Heart left ventricle (tissue), 16 donors: ENCODE results near the gene LSG1. TPM values are rescaled to one million over a fixed set of nuclear protein-coding genes. Genes with fewer than 3 reads are reported as not detected.
A peak's percentile ranks its signal among the peaks of the same experiment; 100 is the strongest.
"Not testable (repeated sequence)": the region's sequence is repeated elsewhere in the genome, so short reads cannot be mapped to it uniquely, and the experiment has no call there.

Experiments
- ATAC-seq, 4 donors: fragments of 200-7000 bp; cut with Tn5 transposase; one replicate each; pipeline ENCODE4 v1.9.1; 2020 to 2022; ENCODE audit warnings: moderate library complexity in 4 of 4, mild to moderate bottlenecking in 3 of 4, moderate number of reproducible peaks in 1 of 4
- DNase-seq, 5 donors: peaks; one replicate each; pipeline ENCODE4 v3.0.0-alpha.2; 2020
- H3K27ac ChIP-seq, 12 donors: fragments of 200-600 bp; sonication (generic) in 4 of 12; one replicate each; pipeline versions ENCODE4 v1.5.0 to v1.8.0; 2016 to 2022; ENCODE audit warnings: mild to moderate bottlenecking in 2 of 12
- H3K27me3 ChIP-seq, 9 donors: fragments of 200-600 bp; sonication (generic) in 2 of 9; one replicate each; pipeline versions ENCODE4 v1.5.1 to v1.8.0; 2016 to 2022; ENCODE audit warnings: mild to moderate bottlenecking in 3 of 9
- H3K36me3 ChIP-seq, 9 donors: fragments of 200-600 bp; sonication (generic) in 2 of 9; one replicate each; pipeline versions ENCODE4 v1.5.0 to v1.8.0; 2018 to 2022; ENCODE audit warnings: mild to moderate bottlenecking in 2 of 9
- H3K4me1 ChIP-seq, 12 donors: fragments of 200-600 bp; sonication (generic) in 4 of 12; one replicate each; pipeline versions ENCODE4 v1.5.0 to v1.8.0; 2016 to 2022; ENCODE audit warnings: mild to moderate bottlenecking in 3 of 12
- H3K4me3 ChIP-seq, 12 donors: fragments of 200-600 bp; sonication (generic) in 4 of 12; one replicate each; pipeline versions ENCODE4 v1.5.0 to v1.8.0; 2017 to 2022; ENCODE audit warnings: mild to moderate bottlenecking in 9 of 12, moderate library complexity in 4 of 12
- H3K9me3 ChIP-seq, 12 donors: fragments of 200-600 bp; sonication (generic) in 4 of 12; one replicate each; pipeline versions ENCODE4 v1.5.0 to v1.8.0; 2016 to 2022; ENCODE audit warnings: mild to moderate bottlenecking in 1 of 12
- POLR2A ChIP-seq, 2 donors: fragments of 450-650 bp; IDR thresholded peaks; one replicate each; pipeline ENCODE4 v1.6.1; 2017; ENCODE audit warnings: antibody characterized with exemption in 2 of 2, mild to moderate bottlenecking in 2 of 2, moderate library complexity in 2 of 2
- WGBS, 4 donors: extraction: QIAGEN DNeasy Blood & Tissue Kit in 2 of 4; methylation state at CpG; one replicate each; pipeline versions ENCODE4 v1.1.5 to v1.1.7; 2013 to 2018; 5-methylcytosine and 5-hydroxymethylcytosine counted together
- intact Hi-C, 10 donors: fragments of 100-400 bp; cut with DNase I; formaldehyde crosslinking; loops; one replicate each; pipeline versions ENCODE4 v1.11.1 to v1.14.2; 2022
- polyA plus RNA-seq, 2 donors: library from polyadenylated mRNA; stranded (reverse); fragments of 200-250 nt; gene quantifications; one replicate each; pipeline ENCODE4 v1.2.3, GENCODE V29; 2013
- total RNA-seq, 9 donors: library from RNA; depleted of rRNA in 2 of 9; stranded (reverse); fragments of >200 nt in 2 of 9; fragmentation: NEBNext Ultra II Directional in 3 of 9; extraction: Animal tissue kit (Norgen Biotek cat#: 25700) in 3 of 9; gene quantifications; one replicate each; pipeline versions ENCODE4 v1.1.0 to v1.2.4, GENCODE V29; 2016 to 2023
- TF ChIP-seq, protein P1 (sequence below), 12 donors: fragments of 200-600 bp; sonication (generic) in 4 of 12; IDR thresholded peaks; one replicate each; pipeline versions ENCODE4 v1.5.0 to v1.8.0; 2018 to 2022; ENCODE audit warnings: antibody characterized with exemption in 12 of 12, mild to moderate bottlenecking in 5 of 12
- donor health status: ischemic (EF 13 %, LVEDD 7.1; RV severe dilation, severe dysfunction).
- donor health status: healthy with polysubstance abuse.
- donor health status: DM: no; HTN: yes; CAD: no.
- donor health status: DM: no; HTN: no; CAD: no.
- donor health status: ischemic (EF 25% LVEDD 6.9; RV normal size, moderate dysfunction).
- donor health status: ischemic (EF 25% LVEDD 5.7; RV mildly dilated, moderate dysfunction).
- donor health status: healthy.
- donor health status: DM: yes; HTN: yes; CAD: no.
- donor health status: ischemic (EF 35%, LVEDD 5.7; RV mildly dilated, moderate dysfunction).
- donor health status: nonischemic (EF 11% LVEDD 7.7; RV severe dilation, severe dysfunction).
- donor health status: DM: yes; HTN: yes; CAD: no.
- donor health status: PGD.
- donor health status: ischemic (EF 29% LVEDD 5.4; RV normal size, mild dysfunction).
- donor health status: nonischemic (EF 23%, LVEDD 6.1; RV moderate dilation, normal function).

The LSG1 gene
- total and polyA plus RNA-seq, 11 donors: 9.6 to 26.9 (median 18.9) TPM

GRCh38 chr3:194633349-194634004 is 38.5 kb downstream of the LSG1 start, which contains the start of gene TMEM44:
Gene TMEM44 (minus strand): TSS chr3:194633419. CDS start chr3:194633215, 204 bp downstream.
- no peaks in the 10 kb centered on the region for H3K9me3 ChIP-seq
- DNase-seq: peak; percentile 82 to 91 (median 85)
- WGBS, 4 donors: 0 to 2% (median 1%) methylated on average over 14 to 66 of the region's 66 CpGs
- H3K4me1 ChIP-seq: peaks cover 0 to 15% (median 4%) of the 10 kb centered on the region in 12 donors
- H3K27me3 ChIP-seq: no peaks in the 10 kb centered on the region
- H3K36me3 ChIP-seq: peaks cover 0 to 5% (median 0%) of the 10 kb centered on the region in 9 donors
- TF ChIP-seq, protein P1, sequence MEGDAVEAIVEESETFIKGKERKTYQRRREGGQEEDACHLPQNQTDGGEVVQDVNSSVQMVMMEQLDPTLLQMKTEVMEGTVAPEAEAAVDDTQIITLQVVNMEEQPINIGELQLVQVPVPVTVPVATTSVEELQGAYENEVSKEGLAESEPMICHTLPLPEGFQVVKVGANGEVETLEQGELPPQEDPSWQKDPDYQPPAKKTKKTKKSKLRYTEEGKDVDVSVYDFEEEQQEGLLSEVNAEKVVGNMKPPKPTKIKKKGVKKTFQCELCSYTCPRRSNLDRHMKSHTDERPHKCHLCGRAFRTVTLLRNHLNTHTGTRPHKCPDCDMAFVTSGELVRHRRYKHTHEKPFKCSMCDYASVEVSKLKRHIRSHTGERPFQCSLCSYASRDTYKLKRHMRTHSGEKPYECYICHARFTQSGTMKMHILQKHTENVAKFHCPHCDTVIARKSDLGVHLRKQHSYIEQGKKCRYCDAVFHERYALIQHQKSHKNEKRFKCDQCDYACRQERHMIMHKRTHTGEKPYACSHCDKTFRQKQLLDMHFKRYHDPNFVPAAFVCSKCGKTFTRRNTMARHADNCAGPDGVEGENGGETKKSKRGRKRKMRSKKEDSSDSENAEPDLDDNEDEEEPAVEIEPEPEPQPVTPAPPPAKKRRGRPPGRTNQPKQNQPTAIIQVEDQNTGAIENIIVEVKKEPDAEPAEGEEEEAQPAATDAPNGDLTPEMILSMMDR (IDR thresholded peaks at IDR 0.05): peak; percentile 40 to 89 (median 68)
- peak in 1 of 2 donors; percentile 34 for TF ChIP-seq POLR2A (IDR thresholded peaks at IDR 0.05)
- ATAC-seq: peak; percentile 85 to 93 (median 90)
- peak within 1 kb of the TSS; percentile 44 to 85 (median 78) for H3K27ac ChIP-seq
- intact Hi-C loops: no loop called here
- peak within 1 kb of the TSS; percentile 33 to 89 (median 68) for H3K4me3 ChIP-seq

- Histone ChIP-seq H3K27ac (peak overlapping the region; percentile 44 to 85 (median 78)), H3K4me3 (peak overlapping the region; percentile 33 to 89 (median 68)), H3K27me3 (no peaks in the 10 kb centered on the region), H3K36me3 (peaks cover 0 to 11% (median 5%) of the 10 kb centered on the region in 9 donors), H3K9me3 (no peaks in the 10 kb centered on the region), H3K4me1 (peaks cover 0 to 15% (median 4%) of the 10 kb centered on the region in 12 donors)
- ATAC-seq (peak in 3 of 4 donors; percentile 44 to 54 (median 54)), DNase-seq (peak; percentile 53 to 74 (median 59))
- intact Hi-C loops: no loop called here
- 1 to 7% (median 3%) methylated on average over 22 to 56 of the region's 56 CpGs for WGBS, 4 donors
- no peak for TF ChIP-seq POLR2A (IDR thresholded peaks at IDR 0.05)
- TF ChIP-seq, protein P1 (IDR thresholded peaks at IDR 0.05): no peak
These were observed 39.1 kb downstream of the LSG1 start for GRCh38 chr3:194632809-194633348.

DNA sequence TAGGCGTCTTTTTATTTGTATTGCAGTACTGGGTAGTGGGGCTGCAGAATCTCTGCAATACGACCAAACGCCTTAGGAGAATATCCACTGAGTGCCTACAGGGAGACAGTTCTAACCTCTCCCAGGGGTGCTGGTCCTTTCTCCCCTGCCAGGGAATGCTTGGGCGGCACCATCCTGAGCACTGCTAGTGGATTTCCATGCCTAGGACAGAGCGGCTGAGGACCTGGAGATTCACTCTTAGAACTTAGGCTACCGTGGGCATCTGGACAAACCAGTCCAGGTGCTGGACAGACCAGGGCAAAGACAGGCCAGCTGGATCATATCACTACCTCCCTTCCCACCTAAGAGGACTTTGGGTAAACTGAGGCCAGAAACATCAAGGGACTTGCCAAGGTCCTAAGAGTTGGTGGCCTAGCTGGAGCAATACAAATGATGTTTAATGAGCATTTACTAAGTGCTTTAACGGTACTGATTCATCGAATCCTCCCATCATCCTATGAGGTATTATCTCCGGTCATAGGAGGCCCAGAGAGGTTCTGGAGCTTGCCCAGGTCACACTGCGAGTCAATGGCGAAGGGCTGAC is 39.7 kb downstream of the LSG1 start:
- peaks cover 0 to 15% (median 4%) of the 10 kb centered on the region in 12 donors for H3K4me1 ChIP-seq
- TF ChIP-seq POLR2A (IDR thresholded peaks at IDR 0.05): no peak
- TF ChIP-seq, protein P1 (IDR thresholded peaks at IDR 0.05): no peak
- peaks cover 0 to 15% (median 9%) of the 10 kb centered on the region in 9 donors for H3K36me3 ChIP-seq
- peak overlapping the region; percentile 33 to 89 (median 68) for H3K4me3 ChIP-seq
- DNase-seq (no peak), ATAC-seq (no peak)
- peak overlapping the region in 11 of 12 donors; percentile 44 to 83 (median 76) for H3K27ac ChIP-seq
- intact Hi-C loops: no loop called here
- no peaks in the 10 kb centered on the region for H3K27me3 ChIP-seq
- 72 to 79% (median 74%) methylated on average over 10 to 11 of the region's 11 CpGs for WGBS, 4 donors
- H3K9me3 ChIP-seq: no peaks in the 10 kb centered on the region

- Histone ChIP-seq H3K36me3 (peaks cover 0 to 20% (median 12%) of the 10 kb centered on the region in 9 donors), H3K27me3 (no peaks in the 10 kb centered on the region), H3K9me3 (no peaks in the 10 kb centered on the region), H3K27ac (peak overlapping the region in 2 of 12 donors; percentile 80 to 83), H3K4me3 (no peak overlapping the region), H3K4me1 (peaks cover 0 to 15% (median 4%) of the 10 kb centered on the region in 12 donors)
- no peak for TF ChIP-seq POLR2A (IDR thresholded peaks at IDR 0.05)
- TF ChIP-seq, protein P1 (IDR thresholded peaks at IDR 0.05): no peak
- 96 to 100% (median 97%) methylated on average over 4 of the region's 4 CpGs for WGBS, 4 donors
- intact Hi-C loops: no loop called here
- ATAC-seq (no peak), DNase-seq (no peak)
These were observed 40.3 kb downstream of the LSG1 start for GRCh38 chr3:194631696-194632095.

- DNase-seq, ATAC-seq, H3K9me3 ChIP-seq, H3K4me3 ChIP-seq, H3K27ac ChIP-seq, H3K27me3 ChIP-seq, intact Hi-C loops: not testable (repeated sequence)
- WGBS, 4 donors: 93 to 97% (median 93%) methylated on average over 25 to 29 of the region's 29 CpGs
- H3K36me3 ChIP-seq: peaks cover 0 to 28% (median 20%) of the 10 kb centered on the region in 9 donors
- H3K4me1 ChIP-seq: peaks cover 0 to 15% (median 4%) of the 10 kb centered on the region in 12 donors
These were observed 41.3 kb downstream of the LSG1 start for GRCh38 chr3:194630681-194631080.
